GM12891 (cell line): ENCODE measurements around the gene NDST1.

Source experiments
- DNase-seq: peaks from one replicate; pipeline ENCODE4 v3.0.0; 2011; ENCODE audit warnings: low spot score; ENCODE audit not compliant: insufficient read length
- FAIRE-seq: peaks from 2 replicates; lab custom pipeline; 2011; peaks lifted over from hg19 to GRCh38; lab: Jason Lieb, UNC
- PAX5 ChIP-seq: IDR thresholded peaks from 2 replicates; pipeline ENCODE4 v1.6.1; 2011; ENCODE audit warnings: low read length, moderate library complexity, mild to moderate bottlenecking; ENCODE audit not compliant: insufficient read depth, severe bottlenecking
- POLR2A ChIP-seq: IDR thresholded peaks from 2 replicates; pipeline ENCODE4 v1.6.1; 2011; ENCODE audit warnings: low read depth, low read length, control low read depth
- POLR2AphosphoS5 ChIP-seq: IDR thresholded peaks from 2 replicates; pipeline ENCODE4 v1.6.1; 2011; ENCODE audit warnings: low read depth, low read length, control low read depth
- POU2F2 ChIP-seq: IDR thresholded peaks from 2 replicates; pipeline ENCODE4 v1.6.1; 2011; ENCODE audit warnings: low read depth, mild to moderate bottlenecking, control low read depth, low read length, moderate library complexity
- SPI1 ChIP-seq: IDR thresholded peaks from 2 replicates; pipeline ENCODE4 v1.6.1; 2011; ENCODE audit warnings: low read depth, low read length, control low read depth
- TAF1 ChIP-seq: IDR thresholded peaks from 2 replicates; pipeline ENCODE4 v1.6.1; 2011; ENCODE audit warnings: low read depth, low read length, control low read depth

Gene NDST1

DNA sequence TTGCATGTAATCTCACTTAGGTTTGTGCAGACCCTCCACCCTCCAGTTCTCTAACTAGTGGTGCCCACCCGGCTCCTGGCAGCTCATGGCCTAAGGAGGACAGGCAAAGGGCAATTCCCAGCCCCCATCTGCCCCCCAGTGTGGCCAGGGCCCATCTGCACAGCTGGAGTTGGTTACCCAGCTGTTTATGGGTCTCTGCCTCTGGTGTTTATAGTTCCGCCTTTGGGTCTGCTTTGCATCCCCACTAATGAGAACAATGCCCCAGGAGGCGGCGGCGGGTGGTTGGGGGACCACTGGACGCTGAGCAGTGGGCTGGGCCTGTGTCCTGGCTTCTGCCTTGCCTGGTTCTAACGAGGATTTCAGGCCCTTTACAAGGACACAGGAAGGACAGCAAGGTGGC lies 62.4 kb downstream of the NDST1 start:
- FAIRE-seq (no peak), DNase-seq (no peak)
- TF ChIP-seq POLR2A (no peak), POLR2AphosphoS5 (no peak), PAX5 (no peak), SPI1 (no peak), TAF1 (no peak), POU2F2 (no peak)

DNA sequence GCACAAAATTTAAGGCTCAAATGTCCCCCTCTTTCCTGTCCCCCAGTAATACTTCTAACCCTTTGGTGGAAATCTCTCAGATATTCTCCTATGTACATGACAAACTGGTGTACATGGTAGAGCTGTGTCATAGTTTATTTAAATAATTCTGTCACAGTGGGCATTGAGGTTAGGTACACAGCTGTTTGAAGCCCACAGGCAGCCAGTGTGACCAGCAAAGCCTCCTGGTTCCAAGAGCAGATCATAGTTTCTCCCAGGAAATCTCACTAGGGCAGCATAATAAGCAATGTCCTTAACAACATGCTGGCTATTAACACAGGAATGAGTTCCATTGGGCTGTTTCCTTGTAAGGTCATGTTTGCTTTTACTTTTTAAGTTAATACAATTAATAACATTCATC lies 63.9 kb downstream of the NDST1 start:
- FAIRE-seq (no peak), DNase-seq (no peak)
- TF ChIP-seq POLR2A: no peak
- no peak for TF ChIP-seq POU2F2
- TF ChIP-seq SPI1: no peak
- no peak for TF ChIP-seq PAX5
- no peak for TF ChIP-seq POLR2AphosphoS5
- TF ChIP-seq TAF1: no peak

DNA sequence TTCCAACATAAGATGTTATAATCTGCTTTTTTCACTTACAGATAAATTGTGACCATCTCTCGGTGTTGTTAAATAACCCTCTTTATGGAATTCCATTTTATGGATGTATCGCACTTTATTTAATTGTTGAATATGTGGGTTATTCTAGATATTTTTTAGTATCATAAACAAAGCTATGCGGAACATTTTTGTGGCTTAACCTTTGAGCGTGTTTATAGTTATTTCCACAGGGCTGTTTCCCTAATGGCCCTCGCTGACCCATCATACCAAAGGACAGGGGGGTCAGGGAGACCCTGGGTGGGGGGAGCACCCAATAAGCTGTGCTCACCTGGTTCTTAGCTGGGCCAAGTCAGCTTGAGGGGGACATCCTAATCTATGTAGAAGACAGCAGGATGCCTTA lies 65.3 kb downstream of the NDST1 start:
- FAIRE-seq (no peak), DNase-seq (no peak)
- TF ChIP-seq POU2F2 (no peak), PAX5 (no peak), POLR2AphosphoS5 (no peak), TAF1 (no peak), POLR2A (no peak), SPI1 (no peak)

GRCh38 chr5:150573867-150574817 lies 66.2 kb downstream of the NDST1 start:
- DNase-seq (no peak), FAIRE-seq (no peak)
- no peak for TF ChIP-seq SPI1
- no peak for TF ChIP-seq PAX5
- TF ChIP-seq TAF1: no peak
- TF ChIP-seq POLR2A: no peak
- TF ChIP-seq POU2F2: no peak
- TF ChIP-seq POLR2AphosphoS5: no peak

DNA sequence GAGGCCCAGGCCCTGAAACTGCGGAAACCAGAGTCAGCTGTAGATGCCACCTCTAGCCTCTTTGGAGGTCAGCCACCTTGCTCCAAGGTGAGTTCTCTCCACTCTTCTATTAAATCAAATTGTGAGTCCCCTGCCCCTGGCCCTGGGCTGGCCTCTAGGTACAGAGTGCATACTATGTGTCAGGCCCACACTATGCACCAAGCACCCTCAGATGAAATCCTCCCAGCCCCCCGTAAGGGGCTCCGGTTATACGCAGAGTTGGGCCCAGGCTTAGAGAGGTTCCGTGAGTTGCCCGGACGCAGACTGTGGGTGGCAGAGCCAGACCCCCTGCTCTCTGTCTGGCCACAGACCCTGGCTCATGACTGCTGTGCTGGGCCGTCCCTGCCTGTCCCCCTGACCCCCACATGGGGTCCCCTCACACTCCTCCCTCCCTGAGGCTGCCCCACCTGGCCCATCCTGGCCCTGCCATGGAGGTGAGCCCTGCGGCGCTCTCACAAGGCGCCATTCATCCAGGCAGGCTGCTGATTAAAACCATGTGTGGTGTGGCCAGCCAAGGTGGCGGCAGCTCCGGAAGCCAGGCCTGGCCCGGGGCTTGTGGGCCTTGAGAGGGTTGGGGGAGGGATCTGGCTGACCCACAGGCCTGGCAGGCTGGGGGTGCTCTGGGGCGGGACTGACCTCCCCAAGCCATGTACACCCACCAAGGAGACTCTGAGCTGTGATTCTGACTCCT lies 67.1 kb downstream of the NDST1 start:
- no peak for DNase-seq
- FAIRE-seq: no peak
- TF ChIP-seq POU2F2 (no peak), PAX5 (no peak)

DNA sequence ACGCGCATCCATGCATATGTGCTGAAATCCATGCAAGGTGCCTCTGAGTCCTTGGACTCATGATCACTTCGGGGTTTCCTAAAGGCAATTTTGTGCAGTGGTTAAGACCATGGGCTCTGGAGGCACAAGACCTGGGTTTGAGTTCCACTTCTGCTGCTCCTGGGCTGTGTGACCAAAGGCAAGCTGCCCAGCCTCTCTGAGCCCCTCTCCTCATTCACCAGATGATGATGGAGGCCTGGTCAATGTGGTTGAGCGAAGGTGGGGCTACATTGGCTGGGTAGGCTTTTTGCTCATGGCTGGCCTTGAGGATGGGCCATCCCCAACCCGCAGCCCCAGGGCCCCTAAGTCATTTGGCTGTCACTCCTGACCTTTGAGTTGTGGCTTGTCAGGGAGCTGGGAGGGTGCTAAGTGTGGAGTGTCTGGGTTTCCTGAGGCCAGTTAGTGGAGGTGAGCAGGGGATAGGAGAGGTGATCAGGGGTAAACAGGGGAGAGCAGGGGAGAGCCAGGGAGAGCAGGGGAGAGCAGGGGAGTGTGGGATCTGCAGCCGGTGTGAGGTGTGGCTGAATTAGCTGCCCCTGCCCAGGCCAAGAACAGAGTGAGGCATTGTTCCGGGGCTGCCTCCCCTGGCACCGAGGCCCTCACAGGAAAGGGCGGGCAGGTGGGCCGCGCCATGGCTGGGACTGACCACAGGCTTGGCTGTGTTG lies 68.0 kb downstream of the NDST1 start:
- DNase-seq (no peak), FAIRE-seq (no peak)
- no peak for TF ChIP-seq TAF1
- no peak for TF ChIP-seq SPI1
- no peak for TF ChIP-seq POU2F2
- no peak for TF ChIP-seq POLR2AphosphoS5
- TF ChIP-seq POLR2A: no peak
- no peak for TF ChIP-seq PAX5

- no peak for DNase-seq
- FAIRE-seq: no peak
- no peak for TF ChIP-seq PAX5
These were observed 68.6 kb downstream of the NDST1 start for GRCh38 chr5:150576449-150576949.

GRCh38 chr5:150577378-150578139 lies 69.6 kb downstream of the NDST1 start:
- FAIRE-seq: peak; percentile 38
- DNase-seq: no peak
- no peak for TF ChIP-seq POU2F2
- TF ChIP-seq POLR2AphosphoS5: no peak
- no peak for TF ChIP-seq POLR2A
- TF ChIP-seq PAX5: no peak
- no peak for TF ChIP-seq TAF1
- no peak for TF ChIP-seq SPI1

GRCh38 chr5:150578781-150579461 lies 71.0 kb downstream of the NDST1 start:
- no peak for TF ChIP-seq POLR2AphosphoS5
- no peak for TF ChIP-seq POU2F2
- no peak for TF ChIP-seq TAF1
- FAIRE-seq: no peak
- no peak for DNase-seq
